ENCODE measurements around the gene MYO1H.
"Not testable (repeated sequence)": the region's sequence is repeated elsewhere in the genome, so short reads cannot be mapped to it uniquely, and the experiment has no call there.

The MYO1H gene

DNA sequence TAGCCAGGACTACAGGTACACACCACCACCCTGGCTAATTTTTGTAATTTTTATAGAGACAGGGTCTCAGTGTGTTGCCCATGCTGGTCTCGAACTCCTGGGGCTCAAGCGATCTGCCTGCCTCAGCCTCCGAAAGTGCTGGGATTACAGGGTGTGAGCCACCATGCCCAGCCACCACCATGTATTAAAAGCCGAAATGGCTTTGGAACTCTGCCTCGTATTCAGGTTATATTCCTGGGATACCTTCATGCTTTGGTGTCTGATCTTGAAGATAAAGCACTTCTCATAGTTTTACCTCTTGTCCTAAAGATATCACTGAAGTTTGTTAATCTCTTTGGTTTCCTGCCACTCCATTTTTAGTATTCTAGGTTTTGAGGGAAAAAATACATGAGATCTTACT lies 47.2 kb downstream of the MYO1H start:
- no peak overlapping the region for H3K4me3 ChIP-seq (replicated peaks in 1 of 2; ENCODE audit: low read depth in 2 of 2, low read length in 2 of 2)
- DNase-seq (ENCODE audit: low read depth in 2 of 2), result no peak

GRCh38 chr12:109404841-109405240 lies 57.1 kb downstream of the MYO1H start:
- not testable (repeated sequence) for DNase-seq (ENCODE audit: low read depth in 2 of 2); H3K4me3 ChIP-seq (replicated peaks in 1 of 2; ENCODE audit: low read depth in 2 of 2, low read length in 2 of 2)

More for the DNA sequence above, 47.2 kb downstream of the MYO1H start:
- TF ChIP-seq, protein P1, sequence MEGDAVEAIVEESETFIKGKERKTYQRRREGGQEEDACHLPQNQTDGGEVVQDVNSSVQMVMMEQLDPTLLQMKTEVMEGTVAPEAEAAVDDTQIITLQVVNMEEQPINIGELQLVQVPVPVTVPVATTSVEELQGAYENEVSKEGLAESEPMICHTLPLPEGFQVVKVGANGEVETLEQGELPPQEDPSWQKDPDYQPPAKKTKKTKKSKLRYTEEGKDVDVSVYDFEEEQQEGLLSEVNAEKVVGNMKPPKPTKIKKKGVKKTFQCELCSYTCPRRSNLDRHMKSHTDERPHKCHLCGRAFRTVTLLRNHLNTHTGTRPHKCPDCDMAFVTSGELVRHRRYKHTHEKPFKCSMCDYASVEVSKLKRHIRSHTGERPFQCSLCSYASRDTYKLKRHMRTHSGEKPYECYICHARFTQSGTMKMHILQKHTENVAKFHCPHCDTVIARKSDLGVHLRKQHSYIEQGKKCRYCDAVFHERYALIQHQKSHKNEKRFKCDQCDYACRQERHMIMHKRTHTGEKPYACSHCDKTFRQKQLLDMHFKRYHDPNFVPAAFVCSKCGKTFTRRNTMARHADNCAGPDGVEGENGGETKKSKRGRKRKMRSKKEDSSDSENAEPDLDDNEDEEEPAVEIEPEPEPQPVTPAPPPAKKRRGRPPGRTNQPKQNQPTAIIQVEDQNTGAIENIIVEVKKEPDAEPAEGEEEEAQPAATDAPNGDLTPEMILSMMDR (IDR thresholded peaks at IDR 0.05; ENCODE audit: low read depth, low read length), result no peak

DNA sequence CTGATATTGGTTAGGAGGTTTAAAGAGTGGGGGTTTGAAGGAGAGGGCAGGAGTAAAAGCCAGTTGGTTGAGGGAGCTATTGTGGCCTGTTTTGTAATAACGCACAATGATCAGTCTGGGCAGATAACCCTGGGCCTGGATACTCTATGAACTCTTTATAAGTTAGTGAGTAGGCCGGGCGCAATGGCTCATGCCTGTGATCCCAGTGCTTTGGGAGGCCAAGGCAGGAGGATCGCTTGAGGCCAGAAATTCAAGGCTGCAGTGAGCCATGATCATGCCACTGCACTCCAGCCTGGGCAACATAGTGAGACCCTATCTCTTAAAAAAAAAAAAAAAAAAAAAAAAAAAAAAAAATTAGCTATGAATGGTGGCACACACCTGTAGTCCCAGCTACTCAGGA lies 58.4 kb downstream of the MYO1H start:
- H3K4me3 ChIP-seq (replicated peaks in 1 of 2; ENCODE audit: low read depth in 2 of 2, low read length in 2 of 2); DNase-seq (ENCODE audit: low read depth in 2 of 2): not testable (repeated sequence)

- TF ChIP-seq, protein P1 (IDR thresholded peaks at IDR 0.05; ENCODE audit: low read depth, low read length), result no peak
- no peak overlapping the region for H3K4me3 ChIP-seq (replicated peaks in 1 of 2; ENCODE audit: low read depth in 2 of 2, low read length in 2 of 2)
- no peak for DNase-seq (ENCODE audit: low read depth in 2 of 2)
These were observed 71.3 kb downstream of the MYO1H start for GRCh38 chr12:109418848-109419480.

DNA sequence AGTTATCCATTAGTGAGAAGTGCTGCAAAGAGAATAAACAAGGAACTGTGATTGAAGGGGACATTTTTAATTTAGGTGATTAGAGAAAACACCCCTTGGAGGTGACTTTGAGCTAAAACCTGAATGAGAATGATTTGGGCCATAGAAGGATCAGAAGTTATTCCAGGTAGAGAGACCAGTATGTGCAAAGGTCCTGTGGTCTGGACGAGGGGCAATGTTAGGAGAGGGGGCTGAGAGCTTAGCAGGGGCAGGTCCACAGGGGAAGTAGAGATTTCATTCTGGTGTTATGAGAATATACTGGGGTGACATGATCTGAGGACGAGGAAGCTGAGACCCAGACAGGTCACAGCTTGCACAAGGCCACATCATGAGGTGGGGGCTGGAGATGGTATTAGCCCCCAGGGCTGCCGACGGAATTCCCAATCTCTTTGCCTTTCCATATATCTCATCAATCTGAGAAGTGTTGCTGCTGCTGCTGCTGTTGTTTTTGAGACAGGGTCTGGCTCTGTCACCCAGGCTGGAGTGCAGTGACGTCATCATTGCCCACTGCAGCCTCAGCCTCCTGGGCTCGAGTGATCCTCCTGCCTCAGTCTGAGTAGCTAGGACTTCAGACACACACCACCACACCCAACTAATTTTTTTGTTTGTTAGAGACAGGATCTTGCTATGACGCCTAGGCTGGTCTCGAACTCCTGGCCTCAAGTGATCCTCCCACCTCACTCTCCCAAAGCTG lies 73.8 kb downstream of the MYO1H start:
- TF ChIP-seq, protein P1 (IDR thresholded peaks at IDR 0.05; ENCODE audit: low read depth, low read length), result no peak
- H3K4me3 ChIP-seq (replicated peaks in 1 of 2; ENCODE audit: low read depth in 2 of 2, low read length in 2 of 2), result no peak overlapping the region
- no peak for DNase-seq (ENCODE audit: low read depth in 2 of 2)

DNA sequence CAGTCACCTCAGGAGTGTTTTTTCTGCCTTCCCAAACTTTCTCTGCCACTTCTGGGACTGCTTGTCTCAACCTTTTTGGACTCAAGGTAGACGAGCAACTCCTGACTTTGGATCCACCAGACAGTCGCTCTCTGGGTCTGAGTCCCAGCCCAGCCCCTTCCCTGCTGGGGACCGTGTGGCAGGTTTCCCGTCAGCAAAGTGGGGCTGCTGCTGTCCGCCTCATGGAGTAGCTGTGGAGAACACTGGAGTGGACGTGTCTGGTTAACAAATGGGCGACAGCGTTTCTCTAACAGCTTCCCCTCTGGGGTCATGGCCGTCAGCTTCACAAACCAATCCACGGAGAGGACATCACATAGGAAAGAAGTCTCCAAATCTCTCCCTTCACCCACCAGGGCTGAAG lies 74.6 kb downstream of the MYO1H start:
- no peak for DNase-seq (ENCODE audit: low read depth in 2 of 2)
- TF ChIP-seq, protein P1 (IDR thresholded peaks at IDR 0.05; ENCODE audit: low read depth, low read length), result no peak
- no peak overlapping the region for H3K4me3 ChIP-seq (replicated peaks in 1 of 2; ENCODE audit: low read depth in 2 of 2, low read length in 2 of 2)

DNA sequence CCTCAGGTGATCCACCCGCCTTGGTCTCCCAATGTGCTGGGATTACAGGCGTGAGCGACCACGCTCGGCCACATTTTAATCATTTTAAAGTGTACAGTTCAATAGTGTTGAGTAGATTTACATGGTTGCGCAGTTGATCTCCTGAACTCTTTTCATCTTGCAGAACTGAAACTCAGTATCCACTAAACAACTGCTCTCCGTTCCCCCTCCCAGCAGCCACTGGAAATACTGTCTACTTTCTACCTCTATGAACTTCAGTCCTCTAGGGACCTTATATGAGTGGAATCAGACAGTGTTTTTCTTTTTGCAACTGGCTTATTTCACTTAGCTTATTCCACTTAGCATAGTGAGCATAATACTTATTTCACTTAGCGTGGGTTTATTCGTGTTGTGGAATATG lies 75.7 kb downstream of the MYO1H start:
- TF ChIP-seq, protein P1 (IDR thresholded peaks at IDR 0.05; ENCODE audit: low read depth, low read length), result no peak
- no peak overlapping the region for H3K4me3 ChIP-seq (replicated peaks in 1 of 2; ENCODE audit: low read depth in 2 of 2, low read length in 2 of 2)
- no peak for DNase-seq (ENCODE audit: low read depth in 2 of 2)

Measured in cardiac fibroblast (primary cell).